SK-N-SH (cell line): ENCODE data around the gene CCNF. TPM values are rescaled to one million over a fixed set of nuclear protein-coding genes. Genes with fewer than 3 reads are reported as not detected.
A peak's percentile ranks its signal among the peaks of the same experiment; 100 is the strongest.

Source experiments
- CTCF ChIA-PET: fragments of 300-600, 350-600 bp; formaldehyde crosslinking; extraction: SDS; loops from one replicate; lab custom pipeline; 2021; lab: Yijun Ruan, JAX
- POLR2A ChIA-PET: fragments of 350-600 bp; sonication (Branson Sonifier 250); formaldehyde crosslinking; extraction: SDS; loops from one replicate; lab custom pipeline; 2020; ENCODE audit warnings: antibody characterized with exemption, inconsistent platforms; lab: Yijun Ruan, JAX
- DNase-seq: peaks from one replicate; pipeline ENCODE4 v3.0.0; 2012
- H2AFZ ChIP-seq: fragments of 200-600 bp; sonication (generic); 2 replicates; pipeline ENCODE4 v1.8.1; 2016; ENCODE audit warnings: antibody characterized with exemption, mild to moderate bottlenecking, low read depth
- H3F3A ChIP-seq: fragments of 200-600 bp; sonication (generic); replicated peaks from 2 replicates; pipeline ENCODE3; 2016; ENCODE audit warnings: antibody characterized with exemption, mild to moderate bottlenecking; ENCODE audit not compliant: insufficient read depth
- H3K27ac ChIP-seq, 2 experiments: fragments of 200-500 bp in 1 of 2; fragments of 200-600 bp in 1 of 2; sonication (Bioruptor generic) in 1 of 2; sonication (generic), shearing (Covaris generic) in 1 of 2; 2 replicates each; pipeline versions ENCODE4 v1.5.1 to v1.6.1; 2014 to 2016; ENCODE audit warnings: low read depth in 2 of 2, inconsistent platforms in 1 of 2, low read length in 1 of 2, mild to moderate bottlenecking in 1 of 2, mixed read lengths in 1 of 2
- H3K27me3 ChIP-seq: fragments of 200-600 bp; sonication (generic), shearing (Covaris generic); 2 replicates; pipeline ENCODE4 v1.6.1; 2016; ENCODE audit warnings: mixed run types; ENCODE audit not compliant: insufficient read depth
- H3K36me3 ChIP-seq, 2 experiments: fragments of 200-500 bp in 1 of 2; fragments of 200-600 bp in 1 of 2; sonication (Bioruptor generic) in 1 of 2; sonication (generic) in 1 of 2; replicated peaks in 1 of 2; 2 replicates each; pipeline versions ENCODE3 to v1.5.1; 2014 to 2016; ENCODE audit warnings: low read length in 1 of 2, mild to moderate bottlenecking in 1 of 2; ENCODE audit not compliant: insufficient read depth in 2 of 2, control insufficient read depth in 1 of 2
- H3K4me1 ChIP-seq, 2 experiments: fragments of 200-500 bp in 1 of 2; fragments of 200-600 bp in 1 of 2; sonication (Bioruptor generic) in 1 of 2; sonication (generic), shearing (Covaris generic) in 1 of 2; 2 replicates each; pipeline versions ENCODE4 v1.5.1 to v1.6.1; 2014 to 2016; ENCODE audit warnings: low read depth in 1 of 2, low read length in 1 of 2, mixed run types in 1 of 2; ENCODE audit not compliant: insufficient read depth in 2 of 2, control insufficient read depth in 1 of 2
- H3K4me2 ChIP-seq: fragments of 200-600 bp; sonication (generic), shearing (Covaris generic); 2 replicates; pipeline ENCODE4 v1.6.1; 2017; ENCODE audit warnings: mixed run types
- H3K4me3 ChIP-seq, 2 experiments: fragments of 200-500 bp in 1 of 2; fragments of 200-600 bp in 1 of 2; sonication (Bioruptor generic) in 1 of 2; sonication (generic), shearing (Covaris generic) in 1 of 2; 2 replicates each; pipeline versions ENCODE4 v1.5.1 to v1.8.1; 2014 to 2016; ENCODE audit warnings: low read depth in 2 of 2, inconsistent platforms in 1 of 2, low read length in 1 of 2, mild to moderate bottlenecking in 1 of 2, mixed read lengths in 1 of 2, moderate library complexity in 1 of 2
- H3K79me2 ChIP-seq: fragments of 200-600 bp; sonication (generic); 2 replicates; pipeline ENCODE4 v1.8.1; 2017; ENCODE audit warnings: mild to moderate bottlenecking; ENCODE audit not compliant: insufficient read depth
- H3K9ac ChIP-seq: fragments of 200-600 bp; sonication (generic); 2 replicates; pipeline ENCODE4 v1.6.1; 2017; ENCODE audit warnings: mixed run types
- H3K9me2 ChIP-seq: fragments of 200-600 bp; sonication (generic); 2 replicates; pipeline ENCODE4 v1.6.1; 2017; ENCODE audit warnings: mixed run types
- H3K9me3 ChIP-seq: fragments of 200-600 bp; sonication (generic); 2 replicates; pipeline ENCODE4 v1.6.1; 2017; ENCODE audit warnings: mixed run types, mild to moderate bottlenecking, moderate library complexity
- H4K20me1 ChIP-seq: fragments of 200-600 bp; sonication (generic); 2 replicates; pipeline ENCODE4 v1.6.1; 2017; ENCODE audit warnings: mild to moderate bottlenecking, mixed run types; ENCODE audit not compliant: insufficient read depth
- MEF2A ChIP-seq: IDR thresholded peaks from 2 replicates; pipeline ENCODE4 v1.4.0; 2012; ENCODE audit warnings: low read depth, borderline replicate concordance
- NFIC ChIP-seq: IDR thresholded peaks from 2 replicates; pipeline ENCODE4 v1.4.0; 2012; ENCODE audit warnings: borderline replicate concordance
- PBX3 ChIP-seq: IDR thresholded peaks from 2 replicates; pipeline ENCODE4; 2012
- POLR2AphosphoS5 ChIP-seq: IDR thresholded peaks from 2 replicates; pipeline ENCODE4 v1.6.1; 2012; ENCODE audit warnings: low read depth, low read length
- RCOR1 ChIP-seq: fragments of 150-350 bp; IDR thresholded peaks from 2 replicates; pipeline ENCODE4 v1.6.1; 2017; ENCODE audit warnings: antibody characterized with exemption, low read length
- SIN3A ChIP-seq: IDR thresholded peaks from 2 replicates; pipeline ENCODE4 v1.6.1; 2012; ENCODE audit warnings: low read depth, mild to moderate bottlenecking, low read length, moderate library complexity, borderline replicate concordance
- SMC3 ChIP-seq: IDR thresholded peaks from 2 replicates; pipeline ENCODE4 v1.6.1; 2012; ENCODE audit warnings: low read depth, low read length, improper control_type of control experiment
- TCF12 ChIP-seq: IDR thresholded peaks from 2 replicates; pipeline ENCODE4 v1.4.0; 2012
- WGBS: methylation state at CpG from one replicate; pipeline ENCODE4 v1.1.6; 2017; ENCODE audit warnings: low lambda C conversion rate; 5-methylcytosine and 5-hydroxymethylcytosine counted together
- polyA plus RNA-seq, 3 experiments: library from polyadenylated mRNA; depleted of rRNA; stranded (reverse); fragments of >200 nt; gene quantifications; 2 replicates each; pipeline ENCODE4 v1.2.3, GENCODE V29; 2012
- TF ChIP-seq, protein P1 (sequence below): IDR thresholded peaks from 2 replicates; pipeline ENCODE4 v1.4.0; 2012; ENCODE audit warnings: low read depth
- TF ChIP-seq, protein P2 (sequence below): fragments of 150-350 bp; IDR thresholded peaks from 2 replicates; pipeline ENCODE4 v1.6.1; 2017; ENCODE audit warnings: antibody characterized with exemption, low read length, low read depth, borderline replicate concordance

Gene CCNF
- polyA plus RNA-seq, 1 of the 3 experiments (the other 2 are of a cell fraction), result 4.6 TPM

DNA sequence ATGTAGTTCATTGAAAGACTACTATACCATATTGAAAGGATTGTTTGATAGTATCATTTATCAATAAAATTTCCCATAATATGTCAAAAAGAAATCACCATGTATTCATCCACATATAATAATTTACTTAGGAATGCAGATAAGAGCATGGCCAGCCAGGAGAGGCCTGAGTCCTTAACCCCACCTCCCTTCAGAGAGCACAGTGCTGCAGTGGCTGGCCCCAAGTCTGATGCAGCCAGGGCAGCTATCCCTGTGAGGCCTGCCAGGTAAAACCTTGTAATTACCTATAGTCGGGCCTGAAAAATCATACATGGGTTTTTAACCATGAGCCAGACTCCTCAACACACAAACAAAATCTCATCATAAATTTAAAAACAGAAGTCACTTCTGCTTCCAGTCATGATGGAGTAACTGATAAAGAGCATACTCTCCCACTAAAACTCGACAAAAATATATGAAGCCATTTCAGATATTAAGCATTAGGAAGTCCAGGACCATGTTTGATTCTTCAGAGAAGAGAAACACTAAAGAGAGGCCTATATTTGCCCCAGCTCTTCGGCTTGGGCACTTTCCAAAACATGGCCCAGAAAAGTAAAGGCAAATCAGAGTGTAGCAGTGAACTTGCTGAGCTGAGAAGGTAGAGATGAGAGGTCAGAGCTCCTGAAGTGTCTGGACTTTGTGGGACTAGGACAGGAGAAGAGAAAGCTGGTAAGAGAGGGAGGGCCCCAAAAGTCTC is 40.9 kb upstream of the CCNF start:
- H3K36me3 ChIP-seq, result no peaks in the 10 kb centered on the region
- H3K27me3 ChIP-seq, result no peaks in the 10 kb centered on the region
- H3K9ac ChIP-seq, result no peak overlapping the region
- H3K4me1 ChIP-seq, result peaks cover 0 to 2% of the 10 kb centered on the region in 2 experiments; a peak in 1 of 4 replicates
- no peaks in the 10 kb centered on the region for H3K9me3 ChIP-seq
- H3F3A ChIP-seq, result no peaks in the 10 kb centered on the region
- no peak overlapping the region for H3K4me3 ChIP-seq
- no peak overlapping the region for H3K4me2 ChIP-seq
- DNase-seq, result no peak
- TF ChIP-seq, protein P1, sequence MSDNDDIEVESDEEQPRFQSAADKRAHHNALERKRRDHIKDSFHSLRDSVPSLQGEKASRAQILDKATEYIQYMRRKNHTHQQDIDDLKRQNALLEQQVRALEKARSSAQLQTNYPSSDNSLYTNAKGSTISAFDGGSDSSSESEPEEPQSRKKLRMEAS, result no peak
- TF ChIP-seq NFIC (no peak), POLR2AphosphoS5 (no peak), MEF2A (no peak), SIN3A (no peak), RCOR1 (no peak)
- TF ChIP-seq, protein P2, sequence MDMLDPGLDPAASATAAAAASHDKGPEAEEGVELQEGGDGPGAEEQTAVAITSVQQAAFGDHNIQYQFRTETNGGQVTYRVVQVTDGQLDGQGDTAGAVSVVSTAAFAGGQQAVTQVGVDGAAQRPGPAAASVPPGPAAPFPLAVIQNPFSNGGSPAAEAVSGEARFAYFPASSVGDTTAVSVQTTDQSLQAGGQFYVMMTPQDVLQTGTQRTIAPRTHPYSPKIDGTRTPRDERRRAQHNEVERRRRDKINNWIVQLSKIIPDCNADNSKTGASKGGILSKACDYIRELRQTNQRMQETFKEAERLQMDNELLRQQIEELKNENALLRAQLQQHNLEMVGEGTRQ, result no peak
- H2AFZ ChIP-seq, result no peak overlapping the region
- 24% methylated on average over 3 of the region's 3 CpGs for WGBS
- H3K27ac ChIP-seq, result no peak overlapping the region
- no peaks in the 10 kb centered on the region for H4K20me1 ChIP-seq
- H3K9me2 ChIP-seq, result no peaks in the 10 kb centered on the region
- H3K79me2 ChIP-seq, result no peaks in the 10 kb centered on the region
- POLR2A ChIA-PET, result no interaction called here
- CTCF ChIA-PET, result interaction anchor here (0.7 to 3.6 kb wide), 5 partner anchors 9 to 40 kb away, joined by 3 to 13 read pairs (median 3); no protein-coding TSS in a partner anchor

DNA sequence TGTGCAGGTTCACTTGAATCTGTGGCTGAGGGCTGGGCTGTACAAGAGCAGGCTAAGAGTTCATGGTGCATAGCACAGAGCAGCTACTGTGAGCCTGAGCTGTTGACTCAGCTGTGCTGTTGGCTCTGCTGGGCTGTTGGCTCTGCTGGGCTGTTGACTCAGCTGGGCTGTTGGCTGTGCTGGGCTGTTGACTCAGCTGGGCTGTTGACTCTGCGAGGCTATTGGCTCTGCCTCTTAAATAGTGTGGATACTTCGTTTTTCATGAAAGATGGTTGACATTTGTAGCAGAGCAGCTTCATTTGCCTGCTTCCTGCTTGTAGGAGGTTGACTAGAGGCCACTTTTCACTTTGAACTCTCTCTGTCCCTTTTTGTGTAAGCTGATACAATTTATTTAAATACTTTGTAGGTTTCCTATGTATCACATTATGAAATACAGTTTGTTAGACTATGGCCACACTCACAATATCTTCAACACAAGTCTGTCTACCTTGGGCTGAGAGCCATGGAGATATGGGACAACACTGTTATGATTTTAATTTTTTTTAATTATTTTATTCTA is 40.3 kb upstream of the CCNF start:
- Histone ChIP-seq H3K79me2 (no peaks in the 10 kb centered on the region), H3K9ac (no peak overlapping the region), H3K9me2 (no peaks in the 10 kb centered on the region), H3K4me3 (no peak overlapping the region), H3F3A (no peaks in the 10 kb centered on the region), H4K20me1 (no peaks in the 10 kb centered on the region), H3K9me3 (no peaks in the 10 kb centered on the region), H2AFZ (no peak overlapping the region), H3K27ac (no peak overlapping the region), H3K4me2 (no peak overlapping the region), H3K27me3 (peaks cover 2% of the 10 kb centered on the region; the same call in 1 of the 2 replicates), H3K36me3 (no peaks in the 10 kb centered on the region), H3K4me1 (peaks cover 0 to 3% of the 10 kb centered on the region in 2 experiments; a peak in 2 of 4 replicates)
- CTCF ChIA-PET, result interaction anchor here (0.7 to 3.6 kb wide), 6 partner anchors 9 to 112 kb away, joined by 3 to 13 read pairs (median 3); no protein-coding TSS in a partner anchor
- 32% methylated on average over 2 of the region's 2 CpGs for WGBS
- DNase-seq, result no peak
- POLR2A ChIA-PET, result no interaction called here
- TF ChIP-seq TCF12 (peak; percentile 21; the same call in 1 of the 2 replicates), PBX3 (peak; percentile 18; the same call in 1 of the 2 replicates), SMC3 (no peak)
